Parathyroid adenoma (tissue), 2 donors: ENCODE measurements around the gene ITCH.
"Not testable (repeated sequence)": the region's sequence is repeated elsewhere in the genome, so short reads cannot be mapped to it uniquely, and the experiment has no call there.

Experiments used
- H2AFZ ChIP-seq: fragments of 300-600 bp; sonication (generic); one replicate; pipeline ENCODE4 v1.7.0; 2017; ENCODE audit warnings: antibody characterized with exemption, mild to moderate bottlenecking
- H3K27ac ChIP-seq: fragments of 300-600 bp; sonication (generic); one replicate; pipeline ENCODE4 v1.7.0; 2017
- H3K27me3 ChIP-seq: fragments of 300-600 bp; sonication (generic); one replicate; pipeline ENCODE4 v1.7.0; 2017; ENCODE audit warnings: low read length; ENCODE audit not compliant: control insufficient read depth, insufficient read depth
- H3K36me3 ChIP-seq: fragments of 300-600 bp; sonication (generic); one replicate; pipeline ENCODE4 v1.7.0; 2017; ENCODE audit warnings: low read length; ENCODE audit not compliant: control insufficient read depth, insufficient read depth
- H3K4me1 ChIP-seq: fragments of 300-600 bp; sonication (generic); one replicate; pipeline ENCODE4 v1.7.0; 2017; ENCODE audit warnings: control low read depth
- H3K4me2 ChIP-seq: fragments of 300-600 bp; sonication (generic); one replicate; pipeline ENCODE4 v1.7.0; 2017; ENCODE audit warnings: low read length
- H3K4me3 ChIP-seq: fragments of 300-600 bp; sonication (generic); one replicate; pipeline ENCODE4 v1.7.0; 2017; ENCODE audit warnings: low read depth, low read length
- H3K79me2 ChIP-seq: fragments of 300-600 bp; sonication (generic); one replicate; pipeline ENCODE4 v1.7.0; 2017; ENCODE audit warnings: control low read depth
- H3K9ac ChIP-seq: fragments of 300-600 bp; sonication (generic); one replicate; pipeline ENCODE4 v1.7.0; 2017; ENCODE audit warnings: mild to moderate bottlenecking
- H3K9me3 ChIP-seq: fragments of 300-600 bp; sonication (generic); one replicate; pipeline ENCODE4 v1.7.0; 2017; ENCODE audit warnings: low read length; ENCODE audit not compliant: control insufficient read depth
- TF ChIP-seq, protein P1 (sequence below): fragments of 300-600 bp; sonication (generic); IDR thresholded peaks from one replicate; pipeline ENCODE4 v1.7.0; 2017; ENCODE audit warnings: antibody characterized with exemption, mild to moderate bottlenecking
- donor health status: primary hyperparathyroidism.

ITCH gene

DNA sequence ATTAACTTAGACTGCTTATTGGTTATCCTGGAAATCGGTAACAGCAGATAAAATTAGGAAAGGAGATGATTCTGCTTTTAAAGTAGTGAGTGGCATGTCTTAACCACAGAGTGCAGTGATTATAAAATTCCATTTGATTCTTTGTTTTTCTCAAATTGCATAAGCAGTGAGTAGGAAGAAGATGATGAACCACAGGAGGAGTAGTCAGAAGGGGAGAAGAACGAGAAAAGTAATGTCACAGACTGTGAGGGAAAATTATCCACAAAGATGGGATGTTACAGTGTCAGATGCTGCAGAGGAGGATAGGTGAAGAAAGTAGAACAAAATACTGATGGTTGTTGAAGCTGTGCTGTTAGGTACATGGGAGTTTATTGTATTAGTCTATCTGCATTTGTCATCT lies 63.0 kb downstream of the ITCH start:
- no peaks in the 10 kb centered on the region for H3K4me1 ChIP-seq
- H2AFZ ChIP-seq, result no peak overlapping the region
- H3K36me3 ChIP-seq, result no peaks in the 10 kb centered on the region
- H3K9me3 ChIP-seq, result no peaks in the 10 kb centered on the region
- no peak overlapping the region for H3K27ac ChIP-seq
- peaks cover 30% of the 10 kb centered on the region for H3K79me2 ChIP-seq
- no peaks in the 10 kb centered on the region for H3K27me3 ChIP-seq
- no peak overlapping the region for H3K9ac ChIP-seq
- TF ChIP-seq, protein P1, sequence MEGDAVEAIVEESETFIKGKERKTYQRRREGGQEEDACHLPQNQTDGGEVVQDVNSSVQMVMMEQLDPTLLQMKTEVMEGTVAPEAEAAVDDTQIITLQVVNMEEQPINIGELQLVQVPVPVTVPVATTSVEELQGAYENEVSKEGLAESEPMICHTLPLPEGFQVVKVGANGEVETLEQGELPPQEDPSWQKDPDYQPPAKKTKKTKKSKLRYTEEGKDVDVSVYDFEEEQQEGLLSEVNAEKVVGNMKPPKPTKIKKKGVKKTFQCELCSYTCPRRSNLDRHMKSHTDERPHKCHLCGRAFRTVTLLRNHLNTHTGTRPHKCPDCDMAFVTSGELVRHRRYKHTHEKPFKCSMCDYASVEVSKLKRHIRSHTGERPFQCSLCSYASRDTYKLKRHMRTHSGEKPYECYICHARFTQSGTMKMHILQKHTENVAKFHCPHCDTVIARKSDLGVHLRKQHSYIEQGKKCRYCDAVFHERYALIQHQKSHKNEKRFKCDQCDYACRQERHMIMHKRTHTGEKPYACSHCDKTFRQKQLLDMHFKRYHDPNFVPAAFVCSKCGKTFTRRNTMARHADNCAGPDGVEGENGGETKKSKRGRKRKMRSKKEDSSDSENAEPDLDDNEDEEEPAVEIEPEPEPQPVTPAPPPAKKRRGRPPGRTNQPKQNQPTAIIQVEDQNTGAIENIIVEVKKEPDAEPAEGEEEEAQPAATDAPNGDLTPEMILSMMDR, result no peak
- no peak overlapping the region for H3K4me2 ChIP-seq
- no peak overlapping the region for H3K4me3 ChIP-seq

DNA sequence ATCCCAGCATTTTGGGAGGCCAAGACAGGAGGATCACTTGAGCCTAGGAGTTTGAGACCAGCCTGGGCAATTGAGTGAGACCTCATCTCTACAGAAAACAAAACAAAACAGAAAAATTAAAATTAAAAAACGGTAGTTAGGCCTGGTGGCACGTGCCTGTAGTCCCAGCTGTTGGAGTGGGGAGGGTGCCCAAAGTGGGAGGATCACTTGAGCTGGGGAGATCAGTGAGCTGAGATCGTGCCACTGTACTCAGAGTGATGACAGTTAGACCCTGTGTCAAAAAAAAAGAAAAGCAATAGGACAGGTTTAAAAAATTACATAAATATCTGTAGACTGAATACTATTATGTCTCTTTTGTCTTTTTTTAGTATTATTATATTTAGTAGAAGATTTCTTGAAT lies 64.3 kb downstream of the ITCH start:
- Histone ChIP-seq H3K27me3 (no peaks in the 10 kb centered on the region), H3K36me3 (no peaks in the 10 kb centered on the region), H3K4me1 (no peaks in the 10 kb centered on the region), H3K27ac (no peak overlapping the region), H3K4me2 (no peak overlapping the region), H3K9me3 (no peaks in the 10 kb centered on the region), H2AFZ (no peak overlapping the region), H3K79me2 (peaks cover 30% of the 10 kb centered on the region), H3K4me3 (no peak overlapping the region), H3K9ac (no peak overlapping the region)
- TF ChIP-seq, protein P1, result no peak

DNA sequence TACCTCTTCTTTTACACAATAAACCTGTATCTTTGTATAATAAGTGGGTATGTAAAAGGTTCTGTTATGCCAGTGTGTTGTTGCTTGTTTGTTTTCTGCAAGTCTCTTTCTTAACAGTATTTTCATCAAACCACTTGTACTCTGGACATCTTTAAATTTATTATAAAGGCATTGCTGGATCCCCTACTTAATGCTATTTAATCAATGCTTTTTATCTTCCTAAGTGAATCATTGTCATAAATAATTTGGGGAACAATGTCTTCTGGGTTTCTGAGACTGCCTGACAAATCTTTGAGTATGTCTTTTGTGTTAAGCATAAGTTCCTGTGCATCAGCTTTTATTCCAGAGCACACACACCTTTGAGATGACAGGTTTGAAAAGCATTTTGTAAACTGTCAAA lies 64.7 kb downstream of the ITCH start:
- no peak overlapping the region for H3K4me2 ChIP-seq
- H3K4me1 ChIP-seq, result no peaks in the 10 kb centered on the region
- TF ChIP-seq, protein P1, result no peak
- no peak overlapping the region for H3K27ac ChIP-seq
- no peaks in the 10 kb centered on the region for H3K9me3 ChIP-seq
- H2AFZ ChIP-seq, result no peak overlapping the region
- H3K79me2 ChIP-seq, result peaks cover 32% of the 10 kb centered on the region
- H3K27me3 ChIP-seq, result no peaks in the 10 kb centered on the region
- H3K9ac ChIP-seq, result no peak overlapping the region
- no peak overlapping the region for H3K4me3 ChIP-seq
- no peaks in the 10 kb centered on the region for H3K36me3 ChIP-seq

DNA sequence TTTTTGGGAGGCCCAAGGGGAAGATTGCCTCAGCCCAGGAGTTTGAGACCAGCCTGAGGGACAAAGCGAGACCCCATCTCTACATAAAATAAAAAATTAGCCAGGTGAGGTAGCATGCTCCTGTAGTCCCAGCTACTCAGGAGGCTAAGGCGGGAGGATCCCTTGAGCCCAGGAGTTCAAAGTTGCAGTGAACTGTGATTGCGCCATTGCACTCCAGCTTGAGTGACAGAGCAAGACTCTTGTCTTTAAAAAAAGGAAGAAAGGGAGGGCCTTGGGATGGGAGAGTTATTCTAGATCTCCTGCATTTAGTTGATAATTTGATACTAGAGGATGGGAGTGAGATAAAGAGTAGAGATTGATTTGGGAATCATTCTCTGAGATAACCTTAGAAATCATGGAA lies 68.1 kb downstream of the ITCH start:
- no peaks in the 10 kb centered on the region for H3K27me3 ChIP-seq
- H3K4me3 ChIP-seq, result no peak overlapping the region
- TF ChIP-seq, protein P1, result no peak
- H3K9ac ChIP-seq, result no peak overlapping the region
- no peaks in the 10 kb centered on the region for H3K36me3 ChIP-seq
- no peaks in the 10 kb centered on the region for H3K9me3 ChIP-seq
- peaks cover 17% of the 10 kb centered on the region for H3K79me2 ChIP-seq
- H3K4me2 ChIP-seq, result no peak overlapping the region
- H3K27ac ChIP-seq, result no peak overlapping the region
- no peak overlapping the region for H2AFZ ChIP-seq
- H3K4me1 ChIP-seq, result peaks cover 5% of the 10 kb centered on the region

DNA sequence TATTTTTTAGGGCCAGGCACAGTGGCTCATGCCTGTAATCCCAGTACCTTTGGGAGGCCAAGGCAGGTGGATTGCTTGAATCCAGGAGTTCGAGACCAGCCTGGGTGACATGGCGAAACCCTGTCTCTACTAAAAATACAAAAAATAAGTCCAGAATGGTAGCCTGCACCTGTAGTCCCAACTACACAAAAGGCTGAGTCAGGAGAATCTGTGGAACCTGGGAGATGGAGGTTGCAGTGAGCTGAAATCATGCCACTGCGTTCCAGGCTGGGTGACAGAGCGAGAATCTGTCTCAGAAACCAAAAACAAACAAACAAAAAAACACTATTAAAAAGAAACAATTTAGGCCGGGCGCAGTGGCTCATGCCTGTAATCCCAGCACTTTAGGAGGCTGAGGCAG lies 69.6 kb downstream of the ITCH start:
- H3K36me3 ChIP-seq, result not testable (repeated sequence)

More for the DNA sequence above, 69.6 kb downstream of the ITCH start:
- H3K4me2 ChIP-seq, H3K9ac ChIP-seq, H2AFZ ChIP-seq, H3K9me3 ChIP-seq, H3K27me3 ChIP-seq, H3K27ac ChIP-seq, H3K4me3 ChIP-seq, H3K4me1 ChIP-seq: not testable (repeated sequence)
- H3K79me2 ChIP-seq, result peaks cover 17% of the 10 kb centered on the region
